ENCODE results near the gene FGF6. TPM values are rescaled to one million over a fixed set of nuclear protein-coding genes. Genes with fewer than 3 reads are reported as not detected.

Gene FGF6
- total RNA-seq, 2 experiments from 2014 or later, result not detected

- intact Hi-C loops (cut with micrococcal nuclease; ENCODE audit: unreplicated experiment), result no loop called here
- no TSS peak for BruUV-seq (replicated peaks)
- H3K4me2 ChIP-seq (ENCODE audit: low read length), result no peak overlapping the region
- no peaks in the 10 kb centered on the region for H3K9me2 ChIP-seq (ENCODE audit: insufficient read depth, low read length)
- H3K4me3 ChIP-seq (ENCODE audit: low read depth, low read length, poor library complexity, severe bottlenecking), result no peak overlapping the region
- ChIA-PET CTCF (ENCODE audit: unreplicated experiment) (no interaction called here), POLR2A (interaction anchor here (0.6 kb wide), 1 partner anchor 36 kb away, joined by 3 read pairs; no protein-coding TSS in a partner anchor)
- no peaks in the 10 kb centered on the region for H3K79me2 ChIP-seq (ENCODE audit: insufficient read depth, low read depth, low read length)
- H3K27ac ChIP-seq (ENCODE audit: low read depth, low read length, poor library complexity, severe bottlenecking), result no peak overlapping the region
- TF ChIP-seq CTCF (conservative IDR thresholded peaks at IDR 0.05; ENCODE audit: low read length), result no peak
- no peak for TF ChIP-seq EZH2phosphoT487 (IDR thresholded peaks at IDR 0.05; ENCODE audit: borderline replicate concordance, low read depth, low read length)
- DNase-seq (ENCODE audit: low spot score), result no peak
- no peaks in the 10 kb centered on the region for H4K20me1 ChIP-seq (ENCODE audit: insufficient read depth, low read length)
- no peaks in the 10 kb centered on the region for H3K9me3 ChIP-seq (ENCODE audit: low read length)
- H2AFZ ChIP-seq (ENCODE audit: low read length), result no peak overlapping the region
- H3K36me3 ChIP-seq (ENCODE audit: insufficient read depth, low read length), result no peaks in the 10 kb centered on the region
- H3K4me1 ChIP-seq (ENCODE audit: insufficient read depth, low read length, poor library complexity, severe bottlenecking), result no peaks in the 10 kb centered on the region
Measured at GRCh38 chr12:4424422-4424821, 21.2 kb downstream of the FGF6 start.

- intact Hi-C loops (cut with micrococcal nuclease; ENCODE audit: unreplicated experiment), result no loop called here
- H3K79me2 ChIP-seq (ENCODE audit: insufficient read depth, low read depth, low read length), result no peaks in the 10 kb centered on the region
- TF ChIP-seq EZH2phosphoT487 (IDR thresholded peaks at IDR 0.05; ENCODE audit: borderline replicate concordance, low read depth, low read length) (no peak), CTCF (conservative IDR thresholded peaks at IDR 0.05; ENCODE audit: low read length) (no peak)
- no peaks in the 10 kb centered on the region for H3K36me3 ChIP-seq (ENCODE audit: insufficient read depth, low read length)
- no peak overlapping the region for H2AFZ ChIP-seq (ENCODE audit: low read length)
- no peaks in the 10 kb centered on the region for H3K4me1 ChIP-seq (ENCODE audit: insufficient read depth, low read length, poor library complexity, severe bottlenecking)
- no peaks in the 10 kb centered on the region for H3K9me2 ChIP-seq (ENCODE audit: insufficient read depth, low read length)
- DNase-seq (ENCODE audit: low spot score), result no peak
- H3K4me3 ChIP-seq (ENCODE audit: low read depth, low read length, poor library complexity, severe bottlenecking), result no peak overlapping the region
- ChIA-PET CTCF (ENCODE audit: unreplicated experiment) (no interaction called here), POLR2A (interaction anchor here (0.5 to 0.7 kb wide), 3 partner anchors 35 to 105 kb away, joined by 3 to 5 read pairs (median 3); no protein-coding TSS in a partner anchor)
- no peak overlapping the region for H3K27ac ChIP-seq (ENCODE audit: low read depth, low read length, poor library complexity, severe bottlenecking)
- H3K9me3 ChIP-seq (ENCODE audit: low read length), result no peaks in the 10 kb centered on the region
- BruUV-seq (replicated peaks), result no TSS peak
- no peak overlapping the region for H3K4me2 ChIP-seq (ENCODE audit: low read length)
- H4K20me1 ChIP-seq (ENCODE audit: insufficient read depth, low read length), result no peaks in the 10 kb centered on the region
Measured at GRCh38 chr12:4423528-4424195, 22.0 kb downstream of the FGF6 start.

- Histone ChIP-seq H3K36me3 (ENCODE audit: insufficient read depth, low read length) (no peaks in the 10 kb centered on the region), H3K79me2 (ENCODE audit: insufficient read depth, low read depth, low read length) (no peaks in the 10 kb centered on the region), H3K4me2 (ENCODE audit: low read length) (no peak overlapping the region), H3K4me3 (ENCODE audit: low read depth, low read length, poor library complexity, severe bottlenecking) (no peak overlapping the region), H3K4me1 (ENCODE audit: insufficient read depth, low read length, poor library complexity, severe bottlenecking) (no peaks in the 10 kb centered on the region), H3K9me3 (ENCODE audit: low read length) (no peaks in the 10 kb centered on the region), H2AFZ (ENCODE audit: low read length) (no peak overlapping the region), H4K20me1 (ENCODE audit: insufficient read depth, low read length) (no peaks in the 10 kb centered on the region), H3K9me2 (ENCODE audit: insufficient read depth, low read length) (no peaks in the 10 kb centered on the region), H3K27ac (ENCODE audit: low read depth, low read length, poor library complexity, severe bottlenecking) (no peak overlapping the region)
- TF ChIP-seq EZH2phosphoT487 (IDR thresholded peaks at IDR 0.05; ENCODE audit: borderline replicate concordance, low read depth, low read length) (no peak), CTCF (conservative IDR thresholded peaks at IDR 0.05; ENCODE audit: low read length) (no peak)
- intact Hi-C loops (cut with micrococcal nuclease; ENCODE audit: unreplicated experiment), result no loop called here
- ChIA-PET POLR2A (interaction anchor here (0.7 kb wide), 1 partner anchor 104 kb away, joined by 5 read pairs; no protein-coding TSS in a partner anchor), CTCF (ENCODE audit: unreplicated experiment) (no interaction called here)
- DNase-seq (ENCODE audit: low spot score), result no peak
- BruUV-seq (replicated peaks), result no TSS peak
Measured at GRCh38 chr12:4422985-4423384, 22.6 kb downstream of the FGF6 start.

Measured in OCI-LY7 (cell line).